GM19193 (cell line): ENCODE results near the gene KRT33B.

Experiments
- POLR2A ChIP-seq: IDR thresholded peaks from 4 replicates; pipeline ENCODE4 v1.6.1; 2011; ENCODE audit not compliant: insufficient read depth, insufficient read length; ENCODE audit errors: extremely low read depth

Gene KRT33B

GRCh38 chr17:41369713-41370112 is at the start of gene KRT33B:
Gene KRT33B, minus strand, starts transcription at chr17:41369813. Its CDS starts 63 bp downstream, at chr17:41369750.
- TF ChIP-seq POLR2A: no peak

GRCh38 chr17:41418116-41418860 is 48.7 kb upstream of the KRT33B start:
- TF ChIP-seq POLR2A: no peak

GRCh38 chr17:41417576-41418015 is 48.0 kb upstream of the KRT33B start:
- no peak for TF ChIP-seq POLR2A

- TF ChIP-seq POLR2A: no peak
Measured at GRCh38 chr17:41417127-41417526, 47.5 kb upstream of the KRT33B start.

GRCh38 chr17:41416479-41416878 is 46.9 kb upstream of the KRT33B start:
- no peak for TF ChIP-seq POLR2A

GRCh38 chr17:41415833-41416335 is 46.3 kb upstream of the KRT33B start:
- TF ChIP-seq POLR2A: no peak

GRCh38 chr17:41415411-41415810 is 45.8 kb upstream of the KRT33B start:
- TF ChIP-seq POLR2A: no peak

- no peak for TF ChIP-seq POLR2A
Measured at GRCh38 chr17:41413982-41414381, 44.4 kb upstream of the KRT33B start.

- TF ChIP-seq POLR2A: no peak
Measured at GRCh38 chr17:41413353-41413957, 43.8 kb upstream of the KRT33B start.

GRCh38 chr17:41411072-41411840 is 41.6 kb upstream of the KRT33B start:
- TF ChIP-seq POLR2A: no peak

- no peak for TF ChIP-seq POLR2A
Measured at GRCh38 chr17:41407226-41407625, 37.6 kb upstream of the KRT33B start.

GRCh38 chr17:41406205-41406604 is 36.6 kb upstream of the KRT33B start:
- TF ChIP-seq POLR2A: no peak

- TF ChIP-seq POLR2A: no peak
Measured at GRCh38 chr17:41404024-41404671, 34.5 kb upstream of the KRT33B start.

- TF ChIP-seq POLR2A: no peak
Measured at GRCh38 chr17:41403404-41404023, 33.9 kb upstream of the KRT33B start.
